KMS-11 (cell line): ENCODE measurements around the gene TANC1.

Experiments used
- H2AFZ ChIP-seq: fragments of 200-600 bp; sonication (generic); 2 replicates; pipeline ENCODE4 v1.6.1; 2016; ENCODE audit warnings: antibody characterized with exemption, mixed run types, low read depth
- H3K27ac ChIP-seq: fragments of 200-600 bp; sonication (generic); 2 replicates; pipeline ENCODE4 v1.6.1; 2016; ENCODE audit warnings: mild to moderate bottlenecking, mixed run types
- H3K27me3 ChIP-seq: fragments of 200-600 bp; sonication (generic); 2 replicates; pipeline ENCODE4 v1.6.1; 2017; ENCODE audit warnings: mild to moderate bottlenecking, low read depth, mixed run types, moderate library complexity; ENCODE audit not compliant: insufficient read depth
- H3K36me3 ChIP-seq: fragments of 200-600 bp; sonication (generic); 2 replicates; pipeline ENCODE4 v1.6.1; 2017; ENCODE audit warnings: mild to moderate bottlenecking, mixed run types; ENCODE audit not compliant: insufficient read depth
- H3K4me1 ChIP-seq: fragments of 200-600 bp; sonication (generic); 2 replicates; pipeline ENCODE4 v1.6.1; 2016; ENCODE audit warnings: mild to moderate bottlenecking, low read depth, mixed run types; ENCODE audit not compliant: poor library complexity, severe bottlenecking
- H3K4me2 ChIP-seq: fragments of 200-600 bp; sonication (generic); 2 replicates; pipeline ENCODE4 v1.7.0; 2016; ENCODE audit warnings: mild to moderate bottlenecking, mixed run types
- H3K4me3 ChIP-seq: fragments of 200-600 bp; sonication (generic); IDR thresholded peaks from 2 replicates; pipeline ENCODE4 v1.6.1; 2017; ENCODE audit warnings: low read depth, low read length, mixed read lengths; ENCODE audit not compliant: insufficient read depth
- H3K79me2 ChIP-seq: fragments of 200-600 bp; sonication (generic); 2 replicates; pipeline ENCODE4 v1.6.1; 2016; ENCODE audit warnings: low read depth, mixed run types; ENCODE audit not compliant: insufficient read depth
- H3K9ac ChIP-seq: fragments of 200-600 bp; sonication (generic); 2 replicates; pipeline ENCODE4 v1.6.1; 2016; ENCODE audit warnings: mild to moderate bottlenecking, mixed run types
- H4K20me1 ChIP-seq: fragments of 200-600 bp; sonication (generic); 2 replicates; pipeline ENCODE4 v1.6.1; 2016; ENCODE audit warnings: mild to moderate bottlenecking, mixed run types; ENCODE audit not compliant: insufficient read depth
- CTCF ChIP-seq: fragments of 200-600 bp; sonication (generic); conservative IDR thresholded peaks from 2 replicates; pipeline ENCODE4 v1.6.1; 2017; ENCODE audit warnings: low read depth, mild to moderate bottlenecking, antibody characterized with exemption, low read length, moderate library complexity, mixed read lengths

TANC1 gene

DNA sequence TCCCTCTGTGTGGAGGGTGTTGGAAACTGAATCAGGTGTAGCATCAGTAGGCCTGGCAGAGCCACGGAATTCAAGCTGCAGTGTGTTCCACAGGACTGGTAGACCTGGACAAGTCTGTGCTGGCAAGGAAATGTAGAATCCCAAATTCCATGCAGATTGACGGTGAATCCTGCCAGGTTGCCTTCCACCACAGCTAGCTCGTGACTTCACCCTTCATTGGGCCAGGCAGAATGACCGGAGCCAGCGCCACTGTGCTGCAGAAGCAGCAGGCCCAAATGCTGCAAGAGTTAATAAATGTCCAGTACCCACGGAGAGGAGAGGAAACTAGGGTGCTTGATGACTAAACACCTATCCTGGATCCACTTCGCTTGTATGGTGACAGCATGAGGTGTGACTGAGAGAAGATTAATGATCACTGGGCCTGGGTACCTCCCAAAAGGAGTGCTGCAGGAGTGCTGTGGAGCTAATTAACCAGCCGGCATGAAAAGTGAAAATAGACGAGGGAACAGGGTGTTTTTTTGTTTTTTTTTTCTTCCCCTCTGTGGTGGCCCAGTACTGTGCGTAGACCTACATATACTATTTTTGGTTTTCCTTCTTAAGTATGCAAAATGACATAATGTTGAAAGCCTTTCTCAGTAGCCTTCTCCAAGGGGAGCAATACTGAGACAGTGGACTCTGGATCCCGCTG, 122.2 kb downstream of the TANC1 start:
- no peaks in the 10 kb centered on the region for H3K36me3 ChIP-seq
- no peak overlapping the region for H3K27ac ChIP-seq
- no peaks in the 10 kb centered on the region for H3K27me3 ChIP-seq
- H3K4me2 ChIP-seq, result no peak overlapping the region
- no peak overlapping the region for H2AFZ ChIP-seq
- no peak for TF ChIP-seq CTCF
- no peaks in the 10 kb centered on the region for H3K4me1 ChIP-seq
- no peaks in the 10 kb centered on the region for H4K20me1 ChIP-seq
- H3K4me3 ChIP-seq, result no peak overlapping the region
- H3K79me2 ChIP-seq, result no peaks in the 10 kb centered on the region
- H3K9ac ChIP-seq, result no peak overlapping the region

DNA sequence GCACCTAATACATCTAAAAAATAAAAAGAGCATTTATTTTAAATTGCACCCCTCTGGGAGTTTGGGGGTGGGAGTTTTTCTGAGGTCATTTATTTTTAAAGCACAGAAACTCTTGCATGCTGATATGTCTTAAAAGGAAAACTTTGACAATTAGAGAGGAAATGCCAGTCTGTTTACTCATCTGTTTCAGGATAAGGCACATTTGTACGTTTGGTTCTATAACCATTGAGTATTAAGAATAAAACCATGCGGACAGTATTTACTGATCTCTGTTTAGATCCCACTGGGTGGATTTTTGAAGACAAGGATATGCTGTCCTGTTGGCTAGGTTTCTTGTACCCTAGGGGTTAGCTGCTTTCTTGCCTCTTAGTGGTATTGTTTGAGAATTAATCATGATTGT, 122.9 kb downstream of the TANC1 start:
- no peaks in the 10 kb centered on the region for H4K20me1 ChIP-seq
- H3K79me2 ChIP-seq, result no peaks in the 10 kb centered on the region
- H2AFZ ChIP-seq, result no peak overlapping the region
- TF ChIP-seq CTCF, result no peak
- no peak overlapping the region for H3K4me3 ChIP-seq
- no peaks in the 10 kb centered on the region for H3K27me3 ChIP-seq
- no peak overlapping the region for H3K9ac ChIP-seq
- H3K36me3 ChIP-seq, result no peaks in the 10 kb centered on the region
- H3K4me2 ChIP-seq, result no peak overlapping the region
- H3K4me1 ChIP-seq, result no peaks in the 10 kb centered on the region
- H3K27ac ChIP-seq, result no peak overlapping the region

DNA sequence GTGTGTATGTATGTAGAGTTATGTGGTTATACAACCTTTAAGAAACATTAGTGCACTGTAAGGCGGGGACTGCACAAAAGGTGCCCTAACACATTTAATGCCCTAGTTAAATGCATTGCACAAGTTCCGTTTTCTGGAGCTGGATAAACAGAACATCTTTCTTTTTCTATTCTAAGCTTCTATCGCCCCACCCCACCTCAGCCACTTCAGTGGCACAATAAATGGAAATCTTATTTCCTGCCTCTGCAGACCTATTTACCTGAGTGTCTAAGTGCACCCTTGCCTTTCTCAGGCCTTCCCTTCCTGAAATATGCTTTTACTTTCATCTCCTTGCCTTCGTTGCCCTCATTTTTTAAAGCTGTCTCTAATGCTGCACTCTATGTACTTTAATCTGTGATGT, 123.5 kb downstream of the TANC1 start:
- Histone ChIP-seq H4K20me1 (no peaks in the 10 kb centered on the region), H3K4me3 (no peak overlapping the region), H3K36me3 (no peaks in the 10 kb centered on the region), H3K27ac (no peak overlapping the region), H3K79me2 (no peaks in the 10 kb centered on the region), H3K4me1 (no peaks in the 10 kb centered on the region), H3K27me3 (no peaks in the 10 kb centered on the region), H2AFZ (no peak overlapping the region), H3K4me2 (no peak overlapping the region), H3K9ac (no peak overlapping the region)
- no peak for TF ChIP-seq CTCF

DNA sequence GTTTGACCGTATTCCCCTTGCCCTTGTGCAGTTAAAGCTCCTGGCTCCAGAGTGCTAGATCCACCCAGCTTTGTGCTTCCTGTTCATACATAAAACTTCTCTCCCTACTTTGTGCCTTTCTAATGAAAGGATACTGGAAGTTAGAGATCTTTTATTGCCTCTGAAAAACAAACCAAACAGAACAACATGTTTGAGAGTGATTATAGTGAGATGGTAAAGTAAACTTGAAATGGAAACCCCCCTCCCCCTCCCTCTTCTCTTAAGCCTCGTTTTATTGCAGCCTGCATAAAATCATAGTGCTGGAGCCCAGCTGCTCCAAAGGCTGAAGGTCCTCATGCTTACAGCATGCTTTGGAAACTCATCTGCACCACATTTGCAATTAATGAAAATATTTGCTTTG, 125.1 kb downstream of the TANC1 start:
- H3K4me2 ChIP-seq, result no peak overlapping the region
- peaks cover 11% of the 10 kb centered on the region for H3K4me1 ChIP-seq
- H2AFZ ChIP-seq, result no peak overlapping the region
- H3K36me3 ChIP-seq, result no peaks in the 10 kb centered on the region
- no peaks in the 10 kb centered on the region for H4K20me1 ChIP-seq
- no peaks in the 10 kb centered on the region for H3K27me3 ChIP-seq
- H3K27ac ChIP-seq, result no peak overlapping the region
- no peak for TF ChIP-seq CTCF
- H3K9ac ChIP-seq, result no peak overlapping the region
- H3K4me3 ChIP-seq, result no peak overlapping the region
- H3K79me2 ChIP-seq, result no peaks in the 10 kb centered on the region
